ENCODE results near the gene ZNRF3. TPM values are rescaled to one million over a fixed set of nuclear protein-coding genes. Genes with fewer than 3 reads are reported as not detected.

ZNRF3 gene
- total and polyA plus RNA-seq, 2 experiments from 2014 or later, result 0.56 to 3.9 TPM

DNA sequence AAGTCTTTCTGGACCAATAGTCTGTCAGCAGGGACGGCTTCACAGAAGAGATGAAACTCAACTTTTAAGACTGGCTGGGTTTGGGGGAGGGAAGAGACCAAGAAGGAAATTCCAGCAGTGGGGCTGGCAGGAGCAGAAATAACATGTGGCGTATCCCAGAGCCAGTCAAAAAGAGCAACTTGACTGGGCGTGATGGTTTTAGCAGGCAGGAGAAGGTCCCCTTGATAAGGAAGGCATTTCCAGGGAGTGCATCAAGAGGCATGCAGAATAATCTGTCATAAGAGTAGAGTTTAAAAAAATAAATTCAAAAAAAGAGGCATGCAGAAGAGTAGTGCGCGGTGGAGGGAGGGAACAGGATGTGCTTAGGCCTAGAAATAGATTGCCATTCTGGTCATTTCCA, 125.8 kb downstream of the ZNRF3 start:
- H3K4me2 ChIP-seq (ENCODE audit: unreplicated experiment), result no peak overlapping the region
- no peak overlapping the region for H3K27ac ChIP-seq
- 97 to 98% methylated on average over 5 of the region's 5 CpGs for WGBS, 2 experiments (ENCODE audit: low coverage in 1 of 2, low lambda C conversion rate in 2 of 2, missing lambda C conversion rate in 2 of 2)
- no peak overlapping the region for H3K4me3 ChIP-seq
- no peaks in the 10 kb centered on the region for H3K9me2 ChIP-seq (ENCODE audit: insufficient read depth)
- no peaks in the 10 kb centered on the region for H3K9me3 ChIP-seq (ENCODE audit: low read depth)
- in situ Hi-C loops (cut with MboI), result no loop called here
- no peaks in the 10 kb centered on the region for H4K20me1 ChIP-seq (ENCODE audit: insufficient read depth)
- H3K36me3 ChIP-seq (ENCODE audit: low read depth), result no peaks in the 10 kb centered on the region
- H3K4me1 ChIP-seq (ENCODE audit: insufficient read depth), result no peaks in the 10 kb centered on the region
- H2AFZ ChIP-seq, result no peak overlapping the region
- no peaks in the 10 kb centered on the region for H3F3A ChIP-seq (ENCODE audit: insufficient read depth)
- H3K79me2 ChIP-seq (ENCODE audit: insufficient read depth), result no peaks in the 10 kb centered on the region
- no peaks in the 10 kb centered on the region for H3K27me3 ChIP-seq (replicated peaks; ENCODE audit: insufficient read depth)
- H3K9ac ChIP-seq, result no peak overlapping the region
- DNase-seq, result no peak
- TF ChIP-seq EZH2phosphoT487 (IDR thresholded peaks at IDR 0.05; ENCODE audit: insufficient read depth, low read depth) (no peak), EZH2 (IDR thresholded peaks at IDR 0.05; ENCODE audit: insufficient read depth, poor library complexity, severe bottlenecking) (no peak)

DNA sequence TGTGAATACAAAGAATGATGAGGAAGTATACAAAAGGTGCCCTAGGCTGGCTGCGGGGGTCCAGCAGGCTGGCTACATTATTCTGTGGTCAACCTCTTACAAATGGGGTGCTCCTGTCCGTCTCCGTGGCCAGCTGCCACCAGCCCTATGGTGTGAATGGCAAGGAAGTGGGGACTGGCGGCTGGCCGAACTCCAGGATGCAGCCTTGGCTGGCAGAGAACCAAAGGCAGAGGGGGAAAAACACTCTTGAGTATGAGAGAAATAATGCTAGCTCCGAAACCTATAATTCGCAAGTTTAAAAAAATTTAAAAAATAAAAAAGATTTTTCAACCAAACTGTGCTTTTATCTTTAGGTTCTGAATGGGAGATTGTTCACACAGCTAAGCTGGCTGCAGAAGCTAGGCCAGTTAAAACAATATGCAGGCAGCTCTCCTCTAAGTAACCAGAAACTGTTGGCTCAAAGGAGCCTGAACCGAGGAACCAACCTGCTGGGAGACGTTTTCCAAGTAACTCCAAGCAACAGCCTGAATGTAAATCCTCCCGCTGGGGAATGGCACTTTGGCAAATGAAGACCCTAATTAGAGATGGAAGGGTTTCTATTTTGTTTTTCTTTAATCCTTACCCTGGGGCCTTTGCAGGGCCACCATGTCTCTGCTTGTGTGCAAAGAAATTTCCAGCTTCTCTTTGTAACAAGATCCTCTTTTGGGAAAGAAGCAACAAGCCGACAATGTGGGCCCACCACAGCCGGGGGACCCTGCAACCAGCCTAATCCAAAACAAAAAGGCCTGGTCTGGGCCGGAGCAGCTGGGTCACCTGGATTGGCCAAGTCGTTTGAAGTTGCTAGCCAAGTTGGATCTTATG, 128.1 kb downstream of the ZNRF3 start:
- in situ Hi-C loops (cut with MboI), result no loop called here
- H3K4me2 ChIP-seq (ENCODE audit: unreplicated experiment), result no peak overlapping the region
- H3K27ac ChIP-seq, result no peak overlapping the region
- no peaks in the 10 kb centered on the region for H3K9me2 ChIP-seq (ENCODE audit: insufficient read depth)
- H3F3A ChIP-seq (ENCODE audit: insufficient read depth), result no peaks in the 10 kb centered on the region
- 89 to 93% methylated on average over 14 of the region's 14 CpGs for WGBS, 2 experiments (ENCODE audit: low coverage in 1 of 2, low lambda C conversion rate in 2 of 2, missing lambda C conversion rate in 2 of 2)
- no peak for DNase-seq
- no peaks in the 10 kb centered on the region for H3K27me3 ChIP-seq (replicated peaks; ENCODE audit: insufficient read depth)
- no peak overlapping the region for H2AFZ ChIP-seq
- no peaks in the 10 kb centered on the region for H4K20me1 ChIP-seq (ENCODE audit: insufficient read depth)
- no peak overlapping the region for H3K9ac ChIP-seq
- H3K4me3 ChIP-seq, result no peak overlapping the region
- H3K79me2 ChIP-seq (ENCODE audit: insufficient read depth), result no peaks in the 10 kb centered on the region
- no peaks in the 10 kb centered on the region for H3K36me3 ChIP-seq (ENCODE audit: low read depth)
- H3K4me1 ChIP-seq (ENCODE audit: insufficient read depth), result no peaks in the 10 kb centered on the region
- TF ChIP-seq EZH2 (IDR thresholded peaks at IDR 0.05; ENCODE audit: insufficient read depth, poor library complexity, severe bottlenecking) (no peak), EZH2phosphoT487 (IDR thresholded peaks at IDR 0.05; ENCODE audit: insufficient read depth, low read depth) (no peak)
- no peaks in the 10 kb centered on the region for H3K9me3 ChIP-seq (ENCODE audit: low read depth)

DNA sequence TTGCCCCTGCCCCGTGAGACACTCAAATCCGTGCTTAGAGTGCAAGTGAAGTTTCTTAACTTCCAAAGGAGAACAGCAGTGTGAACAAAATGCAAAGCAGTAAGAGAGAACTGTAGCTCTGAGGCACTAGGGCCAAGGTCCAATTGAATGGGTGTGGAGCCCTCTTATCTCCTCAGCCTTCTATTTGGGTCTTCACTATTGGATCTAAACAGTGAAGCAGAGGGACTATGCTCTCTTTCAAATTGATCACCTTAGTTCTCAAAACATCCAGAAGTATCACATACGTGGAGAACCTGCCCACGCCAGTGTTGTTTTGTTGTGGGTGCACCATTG, 128.7 kb downstream of the ZNRF3 start:
- Histone ChIP-seq H3F3A (ENCODE audit: insufficient read depth) (no peaks in the 10 kb centered on the region), H3K4me2 (ENCODE audit: unreplicated experiment) (no peak overlapping the region), H3K9me2 (ENCODE audit: insufficient read depth) (no peaks in the 10 kb centered on the region), H3K79me2 (ENCODE audit: insufficient read depth) (no peaks in the 10 kb centered on the region), H4K20me1 (ENCODE audit: insufficient read depth) (no peaks in the 10 kb centered on the region), H3K27me3 (replicated peaks; ENCODE audit: insufficient read depth) (no peaks in the 10 kb centered on the region), H3K36me3 (ENCODE audit: low read depth) (no peaks in the 10 kb centered on the region), H2AFZ (no peak overlapping the region), H3K9me3 (ENCODE audit: low read depth) (no peaks in the 10 kb centered on the region), H3K4me3 (no peak overlapping the region), H3K4me1 (ENCODE audit: insufficient read depth) (no peaks in the 10 kb centered on the region), H3K9ac (no peak overlapping the region), H3K27ac (no peak overlapping the region)
- no peak for DNase-seq
- WGBS, 2 experiments (ENCODE audit: low coverage in 1 of 2, low lambda C conversion rate in 2 of 2, missing lambda C conversion rate in 2 of 2), result 90% methylated on average over 4 of the region's 4 CpGs
- no peak for TF ChIP-seq EZH2 (IDR thresholded peaks at IDR 0.05; ENCODE audit: insufficient read depth, poor library complexity, severe bottlenecking)
- no peak for TF ChIP-seq EZH2phosphoT487 (IDR thresholded peaks at IDR 0.05; ENCODE audit: insufficient read depth, low read depth)
- in situ Hi-C loops (cut with MboI), result no loop called here

DNA sequence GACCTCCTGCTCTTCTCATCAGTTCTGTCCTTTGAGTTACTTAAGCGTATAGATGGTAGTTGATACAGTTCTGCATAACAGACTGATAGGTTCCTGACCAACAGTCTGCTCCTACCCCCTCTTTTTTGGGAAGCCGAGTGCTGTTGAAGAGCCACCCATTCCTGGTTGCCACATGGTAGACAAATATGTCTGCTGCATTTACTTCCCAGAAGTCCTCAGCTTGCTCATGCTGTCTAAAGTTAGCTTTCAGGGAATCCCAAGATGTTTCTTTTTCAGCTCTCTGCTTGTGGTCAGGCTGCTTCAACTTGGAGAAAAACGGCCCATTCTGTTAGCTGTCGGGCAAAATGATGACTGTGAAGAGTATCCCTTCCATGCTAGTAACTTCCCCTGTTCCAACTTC, 129.6 kb downstream of the ZNRF3 start:
- H3K4me2 ChIP-seq (ENCODE audit: unreplicated experiment), result no peak overlapping the region
- no peaks in the 10 kb centered on the region for H3K4me1 ChIP-seq (ENCODE audit: insufficient read depth)
- H3K4me3 ChIP-seq, result no peak overlapping the region
- H3K79me2 ChIP-seq (ENCODE audit: insufficient read depth), result no peaks in the 10 kb centered on the region
- WGBS, 2 experiments (ENCODE audit: low coverage in 1 of 2, low lambda C conversion rate in 2 of 2, missing lambda C conversion rate in 2 of 2), result 91 to 96% methylated on average over 4 of the region's 4 CpGs
- no peak for DNase-seq
- H3K9me2 ChIP-seq (ENCODE audit: insufficient read depth), result no peaks in the 10 kb centered on the region
- in situ Hi-C loops (cut with MboI), result no loop called here
- no peak overlapping the region for H3K9ac ChIP-seq
- no peaks in the 10 kb centered on the region for H3K36me3 ChIP-seq (ENCODE audit: low read depth)
- H3K27ac ChIP-seq, result no peak overlapping the region
- no peaks in the 10 kb centered on the region for H3K9me3 ChIP-seq (ENCODE audit: low read depth)
- no peak overlapping the region for H2AFZ ChIP-seq
- H4K20me1 ChIP-seq (ENCODE audit: insufficient read depth), result no peaks in the 10 kb centered on the region
- H3K27me3 ChIP-seq (replicated peaks; ENCODE audit: insufficient read depth), result no peaks in the 10 kb centered on the region
- H3F3A ChIP-seq (ENCODE audit: insufficient read depth), result no peaks in the 10 kb centered on the region
- TF ChIP-seq EZH2phosphoT487 (IDR thresholded peaks at IDR 0.05; ENCODE audit: insufficient read depth, low read depth) (no peak), EZH2 (IDR thresholded peaks at IDR 0.05; ENCODE audit: insufficient read depth, poor library complexity, severe bottlenecking) (no peak)
